Activated CD4-positive, alpha-beta memory T cell treated with anti-CD3 and anti-CD28 coated beads, Interleukin-2, amount 10 ng/mL, durations not matched to agents 7 days and 5 days (primary cell): ENCODE measurements around the gene SPEG. TPM values are rescaled to one million over a fixed set of nuclear protein-coding genes. Genes with fewer than 3 reads are reported as not detected.
"Not testable (repeated sequence)": the region's sequence is repeated elsewhere in the genome, so short reads cannot be mapped to it uniquely, and the experiment has no call there.

ENCODE experiments used
- CTCF ChIA-PET: fragments of 350-600 bp; sonication (Branson Sonifier 250); formaldehyde crosslinking; loops from one replicate; lab custom pipeline; 2021; ENCODE audit warnings: antibody characterized with exemption, inconsistent platforms; lab: Charles Lee
- POLR2A ChIA-PET: fragments of 350-600 bp; sonication (Branson Sonifier 250); formaldehyde crosslinking; loops from one replicate; lab custom pipeline; 2021; ENCODE audit warnings: antibody characterized with exemption; lab: Charles Lee
- DNase-seq: peaks from one replicate; pipeline ENCODE4 v3.0.0-alpha.2; 2020
- H3K27ac Mint-ChIP-seq: one replicate; pipeline ENCODE4 v1.8.0; 2021; ENCODE audit warnings: mild to moderate bottlenecking, mixed read lengths
- H3K27me3 Mint-ChIP-seq: one replicate; pipeline ENCODE4 v1.8.0; 2021; ENCODE audit warnings: mixed read lengths
- H3K36me3 Mint-ChIP-seq: one replicate; pipeline ENCODE4 v1.8.0; 2021; ENCODE audit warnings: low read depth, mixed read lengths
- H3K4me1 Mint-ChIP-seq: one replicate; pipeline ENCODE4 v1.8.0; 2021; ENCODE audit warnings: mixed read lengths
- H3K4me3 Mint-ChIP-seq: one replicate; pipeline ENCODE4 v1.8.0; 2021; ENCODE audit warnings: mild to moderate bottlenecking, mixed read lengths
- H3K9me3 Mint-ChIP-seq: one replicate; pipeline ENCODE4 v1.8.0; 2021; ENCODE audit warnings: mixed read lengths
- total RNA-seq, 2 experiments: library from RNA; stranded (reverse); gene quantifications; one replicate each; pipeline ENCODE4 v1.2.3, GENCODE V29; 2021

The SPEG gene
- 1 to 10 TPM in 1 of 2 experiments, under 1 TPM in 1; 0.20 to 1.1 TPM for total RNA-seq

GRCh38 chr2:219434718-219435525 lies at the start of gene SPEG:
Gene SPEG, plus strand, starts transcription at chr2:219434843. Its CDS starts 135 bp downstream, at chr2:219434978.
- Mint-ChIP-seq H3K4me3 (no peak within 1 kb of the TSS), H3K9me3 (no peaks in the 10 kb centered on the region), H3K27ac (no peak within 1 kb of the TSS), H3K27me3 (peaks cover 20% of the 10 kb centered on the region), H3K4me1 (no peaks in the 10 kb centered on the region), H3K36me3 (no peaks in the 10 kb centered on the region)
- POLR2A ChIA-PET, result no interaction called here
- CTCF ChIA-PET, result interaction anchor here (1.4 kb wide), 1 partner anchor 95 kb away, joined by 3 read pairs; no protein-coding TSS in a partner anchor
- no peak for DNase-seq

- Mint-ChIP-seq H3K4me1 (peaks cover 16% of the 10 kb centered on the region), H3K4me3 (peak overlapping the region; percentile 14), H3K27ac (peak overlapping the region; percentile 14), H3K36me3 (peaks cover 33% of the 10 kb centered on the region), H3K27me3 (no peaks in the 10 kb centered on the region), H3K9me3 (no peaks in the 10 kb centered on the region)
- ChIA-PET CTCF (no interaction called here), POLR2A (no interaction called here)
- DNase-seq, result no peak
Observed at GRCh38 chr2:219384859-219385258, 49.8 kb upstream of the SPEG start.

GRCh38 chr2:219385958-219386520 lies 48.6 kb upstream of the SPEG start:
- Mint-ChIP-seq H3K4me3 (peak overlapping the region; percentile 93), H3K36me3 (peaks cover 33% of the 10 kb centered on the region), H3K9me3 (no peaks in the 10 kb centered on the region), H3K27me3 (peaks cover 2% of the 10 kb centered on the region), H3K27ac (no peak overlapping the region), H3K4me1 (peaks cover 16% of the 10 kb centered on the region)
- ChIA-PET POLR2A (interaction anchor here (3.5 kb wide), 1 partner anchor 132 kb away, joined by 17 read pairs; the partner anchor contains the start of genes TUBA4A and TUBA4B), CTCF (interaction anchor here (1.0 kb wide), 1 partner anchor 110 kb away, joined by 3 read pairs; a partner anchor contains a TSS)
- DNase-seq, result no peak

- Mint-ChIP-seq H3K4me3 (peak overlapping the region; percentile 93), H3K36me3 (peaks cover 27% of the 10 kb centered on the region), H3K9me3 (no peaks in the 10 kb centered on the region), H3K27ac (peak overlapping the region; percentile 88), H3K27me3 (peaks cover 5% of the 10 kb centered on the region), H3K4me1 (peaks cover 16% of the 10 kb centered on the region)
- DNase-seq, result peak; percentile 30
- ChIA-PET POLR2A (interaction anchor here (0.8 to 3.5 kb wide), 9 partner anchors 9 to 209 kb away, joined by 3 to 17 read pairs (median 4); partner anchors contain the start of genes DNAJB2, GLB1L, STK16 and TUBA4A), CTCF (interaction anchor here (0.8 to 3.5 kb wide), 6 partner anchors 16 to 112 kb away, joined by 3 to 27 read pairs (median 8); partner anchors contain the start of genes DNAJB2 and GMPPA)
Observed at GRCh38 chr2:219386532-219387280, 47.9 kb upstream of the SPEG start.

- H3K4me3 Mint-ChIP-seq, result peak within 1 kb of the TSS; percentile 93
- H3K27me3 Mint-ChIP-seq, result peaks cover 5% of the 10 kb centered on the region
- CTCF ChIA-PET, result interaction anchor here (0.8 to 3.5 kb wide), 10 partner anchors 15 to 677 kb away, joined by 3 to 27 read pairs (median 6); partner anchors contain the start of genes DNAJB2, GMPPA and TTLL4
- POLR2A ChIA-PET, result interaction anchor here (0.6 to 3.5 kb wide), 13 partner anchors 9 to 728 kb away, joined by 3 to 17 read pairs (median 4); partner anchors contain the start of genes BCS1L, CNPPD1, DNAJB2 and GLB1L
- H3K36me3 Mint-ChIP-seq, result peaks cover 24% of the 10 kb centered on the region
- peak; percentile 95 for DNase-seq
- peaks cover 16% of the 10 kb centered on the region for H3K4me1 Mint-ChIP-seq
- no peaks in the 10 kb centered on the region for H3K9me3 Mint-ChIP-seq
- H3K27ac Mint-ChIP-seq, result peak within 1 kb of the TSS; percentile 88
Observed at GRCh38 chr2:219387306-219388120, 47.1 kb upstream of the SPEG start, which contains the start of gene DNPEP. Gene DNPEP, minus strand, starts transcription at chr2:219387912. Its CDS starts 118 bp downstream, at chr2:219387794.

GRCh38 chr2:219388121-219388906 lies 46.3 kb upstream of the SPEG start:
- Mint-ChIP-seq H3K9me3 (no peaks in the 10 kb centered on the region), H3K4me1 (peaks cover 16% of the 10 kb centered on the region), H3K27me3 (peaks cover 9% of the 10 kb centered on the region), H3K27ac (peak overlapping the region; percentile 67), H3K4me3 (peak overlapping the region; percentile 70), H3K36me3 (peaks cover 21% of the 10 kb centered on the region)
- POLR2A ChIA-PET, result interaction anchor here (0.8 to 3.5 kb wide), 12 partner anchors 10 to 212 kb away, joined by 3 to 17 read pairs (median 4); partner anchors contain the start of genes CNPPD1, DNAJB2, GLB1L and GMPPA
- peak; percentile 98 for DNase-seq
- CTCF ChIA-PET, result interaction anchor here (0.6 to 3.5 kb wide), 17 partner anchors 14 to 678 kb away, joined by 3 to 27 read pairs (median 4); partner anchors contain the start of genes CHPF, DNAJB2, GMPPA and TTLL4

- CTCF ChIA-PET, result interaction anchor here (0.6 to 3.5 kb wide), 14 partner anchors 13 to 678 kb away, joined by 3 to 27 read pairs (median 4); partner anchors contain the start of genes CHPF, DNAJB2, GMPPA and TTLL4
- Mint-ChIP-seq H3K27me3 (peaks cover 9% of the 10 kb centered on the region), H3K4me3 (peak overlapping the region; percentile 70), H3K27ac (peak overlapping the region; percentile 66), H3K9me3 (no peaks in the 10 kb centered on the region), H3K4me1 (peaks cover 16% of the 10 kb centered on the region), H3K36me3 (peaks cover 16% of the 10 kb centered on the region)
- DNase-seq, result no peak
- POLR2A ChIA-PET, result interaction anchor here (1.1 to 3.5 kb wide), 6 partner anchors 10 to 135 kb away, joined by 3 to 17 read pairs (median 7); partner anchors contain the start of genes DNAJB2, GMPPA, TUBA4A and TUBA4B
Observed at GRCh38 chr2:219388907-219389156, 45.8 kb upstream of the SPEG start.

- ChIA-PET CTCF (interaction anchor here (1.2 to 3.4 kb wide), 3 partner anchors 10 to 138 kb away, joined by 4 to 22 read pairs (median 8); no protein-coding TSS in a partner anchor), POLR2A (no interaction called here)
- Mint-ChIP-seq H3K9me3 (no peaks in the 10 kb centered on the region), H3K27ac (no peak overlapping the region), H3K4me1 (peaks cover 11% of the 10 kb centered on the region), H3K4me3 (no peak overlapping the region), H3K27me3 (peaks cover 9% of the 10 kb centered on the region), H3K36me3 (no peaks in the 10 kb centered on the region)
- no peak for DNase-seq
Observed at GRCh38 chr2:219392754-219393153, 41.9 kb upstream of the SPEG start.

- H3K36me3 Mint-ChIP-seq, H3K27ac Mint-ChIP-seq, H3K9me3 Mint-ChIP-seq, H3K27me3 Mint-ChIP-seq, CTCF ChIA-PET, POLR2A ChIA-PET, H3K4me3 Mint-ChIP-seq, DNase-seq, H3K4me1 Mint-ChIP-seq: not testable (repeated sequence)
Observed at GRCh38 chr2:219395056-219395455, 39.6 kb upstream of the SPEG start.

- peaks cover 9% of the 10 kb centered on the region for H3K27me3 Mint-ChIP-seq
- ChIA-PET CTCF (no interaction called here), POLR2A (no interaction called here)
- peaks cover 6% of the 10 kb centered on the region for H3K4me1 Mint-ChIP-seq
- H3K4me3 Mint-ChIP-seq, result no peak overlapping the region
- no peak overlapping the region for H3K27ac Mint-ChIP-seq
- no peaks in the 10 kb centered on the region for H3K36me3 Mint-ChIP-seq
- no peak for DNase-seq
- no peaks in the 10 kb centered on the region for H3K9me3 Mint-ChIP-seq
Observed at GRCh38 chr2:219395609-219396008, 39.0 kb upstream of the SPEG start.
